HepG2 (cell line): ENCODE data around the gene BMERB1. TPM values are rescaled to one million over a fixed set of nuclear protein-coding genes. Genes with fewer than 3 reads are reported as not detected.

Source experiments
- CSRNP1 ChIP-seq: sonication (generic); formaldehyde crosslinking; IDR thresholded peaks from 2 replicates; pipeline ENCODE4 v1.8.1; 2023; ENCODE audit warnings: mild to moderate bottlenecking, missing genetic modification reagents
- ESRRA ChIP-seq: sonication (generic); formaldehyde crosslinking; IDR thresholded peaks from 2 replicates; pipeline ENCODE4 v1.5.1; 2020; ENCODE audit warnings: mild to moderate bottlenecking, low read depth, missing genetic modification reagents
- GABPB1 ChIP-seq: IDR thresholded peaks from 2 replicates; pipeline ENCODE4 v1.6.1; 2016; ENCODE audit warnings: mild to moderate bottlenecking, missing genetic modification reagents, moderate library complexity, missing compliant biosample characterization
- GATAD1 ChIP-seq: IDR thresholded peaks from 2 replicates; pipeline ENCODE4 v1.6.1; 2016; ENCODE audit warnings: missing genetic modification reagents, missing compliant biosample characterization
- HDAC1 ChIP-seq: sonication (generic); formaldehyde crosslinking; IDR thresholded peaks from 2 replicates; pipeline ENCODE4 v1.5.1; 2020; ENCODE audit warnings: mild to moderate bottlenecking, missing genetic modification reagents
- KDM5A ChIP-seq: fragments of 200-600 bp; sonication (generic); IDR thresholded peaks from 2 replicates; pipeline ENCODE4 v1.7.0; 2018; ENCODE audit warnings: antibody characterized with exemption, mild to moderate bottlenecking, low read length, borderline replicate concordance
- NCOR1 ChIP-seq: fragments of 200-600 bp; sonication (generic); IDR thresholded peaks from 2 replicates; pipeline ENCODE4 v1.7.0; 2017; ENCODE audit warnings: antibody characterized with exemption, low read length, borderline replicate concordance
- POLR2A ChIP-seq, 2 experiments: IDR thresholded peaks; 2 replicates each; pipeline ENCODE4 v1.6.1; 2011; ENCODE audit warnings: low read depth in 2 of 2, low read length in 2 of 2, mild to moderate bottlenecking in 1 of 2, moderate library complexity in 1 of 2; ENCODE audit not compliant: insufficient read depth in 1 of 2
- REXO4 ChIP-seq: sonication (generic); formaldehyde crosslinking; IDR thresholded peaks from 2 replicates; pipeline ENCODE4 v1.8.0; 2022; ENCODE audit warnings: missing genetic modification reagents, mild to moderate bottlenecking, borderline replicate concordance
- SALL1 ChIP-seq: sonication (generic); formaldehyde crosslinking; IDR thresholded peaks from 2 replicates; pipeline ENCODE4 v1.8.0; 2022; ENCODE audit warnings: mild to moderate bottlenecking, missing genetic modification reagents
- SKI ChIP-seq: fragments of 450-650 bp; IDR thresholded peaks from one replicate; pipeline ENCODE4 v1.6.1; 2018; ENCODE audit warnings: mild to moderate bottlenecking; ENCODE audit not compliant: partially characterized antibody
- SMAD1 ChIP-seq: sonication (generic); formaldehyde crosslinking; IDR thresholded peaks from 2 replicates; pipeline ENCODE4 v1.4.0; 2020; ENCODE audit warnings: missing genetic modification reagents, low read depth, mild to moderate bottlenecking, borderline replicate concordance
- SRY ChIP-seq: sonication (generic); formaldehyde crosslinking; IDR thresholded peaks from 2 replicates; pipeline ENCODE4 v1.8.0; 2022; ENCODE audit warnings: mild to moderate bottlenecking, missing genetic modification reagents
- ZBTB10 ChIP-seq: sonication (generic); formaldehyde crosslinking; IDR thresholded peaks from 2 replicates; pipeline ENCODE4 v1.4.0; 2020; ENCODE audit warnings: missing genetic modification reagents, borderline replicate concordance
- ZKSCAN1 ChIP-seq: fragments of 150-350 bp; IDR thresholded peaks from 2 replicates; pipeline ENCODE4 v1.6.1; 2014; ENCODE audit warnings: low read length
- ZMYM2 ChIP-seq: sonication (generic); formaldehyde crosslinking; IDR thresholded peaks from 2 replicates; pipeline ENCODE4 v1.8.0; 2022; ENCODE audit warnings: mild to moderate bottlenecking, missing genetic modification reagents
- ZNF124 ChIP-seq: sonication (generic); formaldehyde crosslinking; IDR thresholded peaks from 2 replicates; pipeline ENCODE4 v1.4.0; 2020; ENCODE audit warnings: missing genetic modification reagents
- ZNF264 ChIP-seq: sonication (generic); formaldehyde crosslinking; IDR thresholded peaks from 2 replicates; pipeline ENCODE4 v1.4.0; 2020; ENCODE audit warnings: missing genetic modification reagents
- ZNF451 ChIP-seq: sonication (generic); formaldehyde crosslinking; IDR thresholded peaks from 2 replicates; pipeline ENCODE4 v1.5.0; 2020; ENCODE audit warnings: mild to moderate bottlenecking, missing genetic modification reagents
- ZNF496 ChIP-seq: sonication (generic); formaldehyde crosslinking; IDR thresholded peaks from 2 replicates; pipeline ENCODE4 v1.8.1; 2023; ENCODE audit warnings: mild to moderate bottlenecking, moderate library complexity, missing genetic modification reagents; ENCODE audit not compliant: insufficient replicate concordance
- ZNF564 ChIP-seq: sonication (generic); formaldehyde crosslinking; IDR thresholded peaks from 2 replicates; pipeline ENCODE4 v1.8.1; 2023; ENCODE audit warnings: mild to moderate bottlenecking, missing genetic modification reagents
- ZNF674 ChIP-seq: sonication (generic); formaldehyde crosslinking; IDR thresholded peaks from 2 replicates; pipeline ENCODE4 v1.5.0; 2020; ENCODE audit warnings: low read depth, mild to moderate bottlenecking, missing genetic modification reagents
- ZNF776 ChIP-seq: sonication (generic); formaldehyde crosslinking; IDR thresholded peaks from 2 replicates; pipeline ENCODE4 v1.4.0; 2020; ENCODE audit warnings: mild to moderate bottlenecking, missing genetic modification reagents
- ZSCAN25 ChIP-seq: sonication (generic); formaldehyde crosslinking; IDR thresholded peaks from 2 replicates; pipeline ENCODE4 v1.8.0; 2022; ENCODE audit warnings: mild to moderate bottlenecking, missing genetic modification reagents
- ZSCAN9 ChIP-seq: IDR thresholded peaks from 2 replicates; pipeline ENCODE4 v1.6.1; 2016; ENCODE audit warnings: borderline replicate concordance
- polyA plus RNA-seq, 8 experiments: library from polyadenylated mRNA; depleted of rRNA in 3 of 8; stranded (reverse) in 7 of 8; unstranded in 1 of 8; fragments of >200 nt; fragmentation: Illumina TruSeq in 4 of 8; extraction: Trizol in 4 of 8; gene quantifications; 2 replicates each; pipeline versions ENCODE4 v1.2.1 to v1.2.3, GENCODE V29; 2011 to 2016; ENCODE audit warnings: low read depth in 4 of 8, missing spikeins in 1 of 8, mixed read lengths in 1 of 8; ENCODE audit not compliant: insufficient read depth in 1 of 8
- total RNA-seq, 5 experiments: library from RNA; depleted of rRNA; stranded (reverse); fragments of >200 nt; fragmentation: Illumina TruSeq; extraction: Trizol; gene quantifications; 2 replicates each; pipeline ENCODE4 v1.2.3, GENCODE V29; 2016; ENCODE audit warnings: low read depth in 1 of 5

Gene BMERB1
- total and polyA plus RNA-seq, 2 of the 13 experiments (the other 11 are each of a cell fraction or from before 2014, with no cell fraction given) = 1.4 TPM

- TF ChIP-seq CSRNP1 (CRISPR knock-in tag) (no peak), SMAD1 (CRISPR knock-in tag) (no peak), SRY (CRISPR knock-in tag) (no peak), REXO4 (CRISPR knock-in tag) (no peak), ZNF496 (CRISPR knock-in tag) (no peak), NCOR1 (peak; percentile 73; the same call in 1 of the 2 replicates), ZNF124 (CRISPR knock-in tag) (no peak), ZSCAN9 (no peak), GABPB1 (no peak), ZNF564 (no peak), ZNF674 (no peak), ZSCAN25 (CRISPR knock-in tag) (0 out of 2 replicates have a peak, but pooled peaks have one; percentile 62), ZBTB10 (CRISPR knock-in tag) (no peak), ESRRA (CRISPR knock-in tag) (no peak), POLR2A (IDR thresholded peaks at IDR 0.05; ENCODE audit: insufficient read depth in 1 of 2, low read depth in 2 of 2, low read length in 2 of 2) (no peak), KDM5A (no peak), ZMYM2 (CRISPR knock-in tag) (peak; percentile 79), HDAC1 (CRISPR knock-in tag) (peak; percentile 30; the same call in 1 of the 2 replicates), ZNF776 (CRISPR knock-in tag) (no peak), SALL1 (0 out of 2 replicates have a peak, but pooled peaks have one; percentile 44), ZNF264 (0 out of 2 replicates have a peak, but pooled peaks have one; percentile 33), ZNF451 (no peak), GATAD1 (CRISPR knock-in tag) (no peak), ZKSCAN1 (0 out of 2 replicates have a peak, but pooled peaks have one; percentile 17), SKI (no peak)
Measured at GRCh38 chr16:15443753-15444152, 9.4 kb downstream of the BMERB1 start (continued).
